ENCODE results near the gene MBD3L4. TPM values are rescaled to one million over a fixed set of nuclear protein-coding genes. Genes with fewer than 3 reads are reported as not detected.
"Not testable (repeated sequence)": the region's sequence is repeated elsewhere in the genome, so short reads cannot be mapped to it uniquely, and the experiment has no call there.

Gene MBD3L4
- total RNA-seq, 4 donors from 2014 or later = not detected

DNA sequence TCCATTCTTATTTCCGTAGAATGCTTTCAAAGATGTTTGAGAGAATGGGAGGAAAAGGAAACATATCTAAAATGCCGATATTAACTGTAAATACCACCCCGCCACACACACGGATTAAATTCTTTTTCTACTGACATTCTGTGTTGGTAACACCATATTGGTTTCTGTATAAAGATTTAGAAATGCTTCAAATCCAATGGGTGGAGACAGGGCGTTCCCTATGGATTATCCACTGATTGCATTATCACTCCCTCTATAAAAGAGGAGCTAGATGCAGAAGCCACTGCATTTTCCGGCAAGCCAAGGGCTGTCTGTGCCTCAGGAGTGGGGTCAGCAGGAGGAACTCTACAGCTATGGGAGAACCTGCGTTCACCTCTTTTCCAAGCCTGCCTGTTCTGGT lies 9.0 kb upstream of the MBD3L4 start, which contains the start of gene MBD3L2:
Gene MBD3L2 (plus strand): TSS at position 301 of the 400 bp plus-strand sequence. CDS start 53 bp downstream, at position 354.
- H3K9me3 ChIP-seq; H3K4me1 ChIP-seq; H3K27me3 ChIP-seq; H3K27ac ChIP-seq; H3K4me3 ChIP-seq; H3K36me3 ChIP-seq; DNase-seq; intact Hi-C loops (cut with DNase I): not testable (repeated sequence)
- WGBS, 2 donors = no CpG with 5 or more reads among the region's 7 CpGs

- H3K27ac ChIP-seq; DNase-seq; H3K4me1 ChIP-seq; intact Hi-C loops (cut with DNase I); H3K27me3 ChIP-seq; H3K4me3 ChIP-seq; H3K36me3 ChIP-seq; H3K9me3 ChIP-seq: not testable (repeated sequence)
- WGBS, 2 donors = no CpG with 5 or more reads among the region's 2 CpGs
These were observed 1.6 kb upstream of the MBD3L4 start for GRCh38 chr19:7041563-7041962.

DNA sequence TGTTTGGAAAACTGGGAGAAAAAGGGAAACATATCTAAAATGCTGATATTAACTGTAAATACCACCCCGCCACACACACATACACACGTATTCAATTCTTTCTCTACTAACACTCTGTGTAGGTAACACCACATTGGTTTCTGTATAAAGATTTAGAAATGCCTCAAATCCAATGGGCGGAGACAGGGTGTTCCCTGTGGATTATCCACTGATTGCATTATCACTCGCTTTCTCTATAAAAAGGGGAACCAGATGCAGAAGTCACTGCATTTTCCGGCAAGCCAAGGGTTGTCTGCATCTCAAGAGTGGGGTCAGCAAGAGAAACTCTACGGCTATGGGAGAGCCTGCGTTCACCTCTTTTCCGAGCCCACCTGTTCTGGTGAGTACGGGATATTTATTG lies 9.7 kb downstream of the MBD3L4 start, which contains the start of gene MBD3L5:
Gene MBD3L5 (plus strand): TSS at position 301 of the 400 bp plus-strand sequence. CDS start 34 bp downstream, at position 335.
- H3K4me3 ChIP-seq; H3K27me3 ChIP-seq; DNase-seq; H3K9me3 ChIP-seq; H3K36me3 ChIP-seq; H3K4me1 ChIP-seq; H3K27ac ChIP-seq; intact Hi-C loops (cut with DNase I): not testable (repeated sequence)
- WGBS, 2 donors = no CpG with 5 or more reads among the region's 9 CpGs

- H3K4me3 ChIP-seq; H3K27me3 ChIP-seq; H3K36me3 ChIP-seq; H3K27ac ChIP-seq; H3K9me3 ChIP-seq; intact Hi-C loops (cut with DNase I); DNase-seq; H3K4me1 ChIP-seq: not testable (repeated sequence)
- no CpG with 5 or more reads among the region's 1 CpG for WGBS, 2 donors
These were observed 11.2 kb downstream of the MBD3L4 start for GRCh38 chr19:7028790-7029189.

GRCh38 chr19:7021331-7021730 lies 18.6 kb downstream of the MBD3L4 start, which contains the start of gene MBD3L2B:
TSS of gene MBD3L2B (minus strand) at chr19:7021431. CDS start at chr19:7021397, 34 bp downstream.
- H3K27ac ChIP-seq; H3K27me3 ChIP-seq; H3K4me1 ChIP-seq; H3K4me3 ChIP-seq; intact Hi-C loops (cut with DNase I); H3K9me3 ChIP-seq; H3K36me3 ChIP-seq; DNase-seq: not testable (repeated sequence)
- WGBS, 2 donors = no CpG with 5 or more reads among the region's 6 CpGs

- TF ChIP-seq, protein P1, sequence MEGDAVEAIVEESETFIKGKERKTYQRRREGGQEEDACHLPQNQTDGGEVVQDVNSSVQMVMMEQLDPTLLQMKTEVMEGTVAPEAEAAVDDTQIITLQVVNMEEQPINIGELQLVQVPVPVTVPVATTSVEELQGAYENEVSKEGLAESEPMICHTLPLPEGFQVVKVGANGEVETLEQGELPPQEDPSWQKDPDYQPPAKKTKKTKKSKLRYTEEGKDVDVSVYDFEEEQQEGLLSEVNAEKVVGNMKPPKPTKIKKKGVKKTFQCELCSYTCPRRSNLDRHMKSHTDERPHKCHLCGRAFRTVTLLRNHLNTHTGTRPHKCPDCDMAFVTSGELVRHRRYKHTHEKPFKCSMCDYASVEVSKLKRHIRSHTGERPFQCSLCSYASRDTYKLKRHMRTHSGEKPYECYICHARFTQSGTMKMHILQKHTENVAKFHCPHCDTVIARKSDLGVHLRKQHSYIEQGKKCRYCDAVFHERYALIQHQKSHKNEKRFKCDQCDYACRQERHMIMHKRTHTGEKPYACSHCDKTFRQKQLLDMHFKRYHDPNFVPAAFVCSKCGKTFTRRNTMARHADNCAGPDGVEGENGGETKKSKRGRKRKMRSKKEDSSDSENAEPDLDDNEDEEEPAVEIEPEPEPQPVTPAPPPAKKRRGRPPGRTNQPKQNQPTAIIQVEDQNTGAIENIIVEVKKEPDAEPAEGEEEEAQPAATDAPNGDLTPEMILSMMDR (IDR thresholded peaks at IDR 0.05) = no peak
- TF ChIP-seq POLR2A (IDR thresholded peaks at IDR 0.05) = no peak
- Histone ChIP-seq H3K4me1 (no peaks in the 10 kb centered on the region), H3K27me3 (peaks cover 0 to 5% (median 0%) of the 10 kb centered on the region in 4 donors), H3K4me3 (no peak overlapping the region), H3K27ac (no peak overlapping the region), H3K9me3 (no peaks in the 10 kb centered on the region), H3K36me3 (no peaks in the 10 kb centered on the region)
- no peak for DNase-seq
- intact Hi-C loops (cut with DNase I) = no loop called here
- WGBS, 2 donors = 66 to 70% methylated on average over 4 to 6 of the region's 6 CpGs
These were observed 21.2 kb downstream of the MBD3L4 start for GRCh38 chr19:7018828-7019227.

- 47 to 57% methylated on average over 4 of the region's 4 CpGs for WGBS, 2 donors
- no peak for DNase-seq
- H3K4me3 ChIP-seq = no peak overlapping the region
- H3K27ac ChIP-seq = no peak overlapping the region
- H3K4me1 ChIP-seq = no peaks in the 10 kb centered on the region
- no peaks in the 10 kb centered on the region for H3K36me3 ChIP-seq
- no peaks in the 10 kb centered on the region for H3K9me3 ChIP-seq
- intact Hi-C loops (cut with DNase I) = no loop called here
- no peak for TF ChIP-seq POLR2A (IDR thresholded peaks at IDR 0.05)
- TF ChIP-seq, protein P1 (IDR thresholded peaks at IDR 0.05) = no peak
- peaks cover 0 to 5% (median 0%) of the 10 kb centered on the region in 4 donors for H3K27me3 ChIP-seq
These were observed 26.3 kb downstream of the MBD3L4 start for GRCh38 chr19:7013678-7014077.
